CD4-positive, alpha-beta T cell treated with Interleukin-1 beta for 1 hour (primary cell): Measurements from ENCODE around the gene ZNF335.
"Not testable (repeated sequence)": the region's sequence is repeated elsewhere in the genome, so short reads cannot be mapped to it uniquely, and the experiment has no call there.

Experiments used
- DNase-seq, 2 donors: peaks; one replicate each; pipeline ENCODE4 v3.0.0-alpha.2; 2020 to 2022

Gene ZNF335

GRCh38 chr20:46002008-46002407 lies 30.0 kb upstream of the ZNF335 start:
- DNase-seq: no peak

- DNase-seq: no peak
Measured at GRCh38 chr20:46001498-46001897, 29.5 kb upstream of the ZNF335 start.

DNA sequence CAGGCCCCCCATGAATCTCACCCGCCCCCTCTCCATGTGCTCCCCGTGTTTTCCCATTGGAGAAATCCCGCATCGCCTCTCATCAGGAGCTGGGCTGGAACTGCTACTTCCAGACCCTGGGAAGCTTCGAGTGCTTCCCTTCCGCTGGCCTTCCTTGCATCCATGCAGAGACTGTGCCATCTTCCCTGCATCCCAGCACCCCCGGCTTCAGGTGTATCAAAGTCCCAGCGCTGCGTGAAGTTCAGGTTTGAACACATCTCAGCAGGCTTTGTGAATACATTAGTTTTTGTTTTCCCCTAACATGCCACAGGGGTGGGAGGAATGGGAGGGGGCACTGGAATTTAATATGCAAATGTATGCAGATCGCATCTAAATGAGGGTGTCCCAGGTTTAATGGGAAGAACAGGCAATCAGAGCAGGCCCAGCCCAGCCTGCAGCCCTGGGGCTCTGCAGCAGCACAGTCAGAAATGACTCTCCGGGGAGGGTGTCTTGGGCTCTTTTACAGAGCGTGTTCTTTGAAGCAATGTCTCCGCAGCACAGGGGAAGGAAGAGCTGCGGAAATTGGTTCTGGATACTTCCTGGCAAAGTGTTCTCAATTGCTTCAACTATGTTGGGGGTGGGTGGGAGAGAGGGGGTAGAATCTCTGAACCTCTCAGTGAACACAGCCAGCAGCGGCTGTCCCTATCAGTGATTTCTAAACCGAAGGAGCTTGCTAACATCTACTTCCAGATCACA lies 28.4 kb upstream of the ZNF335 start:
- DNase-seq: no peak

- DNase-seq: no peak
Measured at GRCh38 chr20:45999557-46000261, 27.7 kb upstream of the ZNF335 start.

- DNase-seq: peak; percentile 23 to 57
Measured at GRCh38 chr20:45998761-45999160, 26.8 kb upstream of the ZNF335 start.

DNA sequence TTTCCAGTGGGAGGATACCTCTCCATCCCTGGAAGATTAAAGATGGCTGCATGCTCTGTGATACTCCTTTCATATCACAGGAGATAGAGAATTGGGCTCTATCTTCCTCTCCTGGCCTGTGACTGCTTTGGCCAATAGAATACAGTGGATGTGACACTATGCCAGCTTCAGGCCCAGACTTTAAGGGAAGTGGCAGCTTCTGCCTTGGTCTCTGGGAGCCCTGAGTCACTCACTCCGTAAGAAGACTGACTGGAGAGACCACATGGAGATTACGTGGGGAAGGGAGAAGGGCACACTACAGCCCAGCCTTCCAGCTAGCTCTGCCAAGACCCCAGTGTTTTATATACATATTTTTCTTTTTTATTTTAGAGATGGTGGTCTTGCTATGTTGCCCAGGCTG lies 26.3 kb upstream of the ZNF335 start:
- peak in 1 of 2 donors; percentile 61 for DNase-seq

- DNase-seq: no peak
Measured at GRCh38 chr20:45997187-45997586, 25.2 kb upstream of the ZNF335 start.

DNA sequence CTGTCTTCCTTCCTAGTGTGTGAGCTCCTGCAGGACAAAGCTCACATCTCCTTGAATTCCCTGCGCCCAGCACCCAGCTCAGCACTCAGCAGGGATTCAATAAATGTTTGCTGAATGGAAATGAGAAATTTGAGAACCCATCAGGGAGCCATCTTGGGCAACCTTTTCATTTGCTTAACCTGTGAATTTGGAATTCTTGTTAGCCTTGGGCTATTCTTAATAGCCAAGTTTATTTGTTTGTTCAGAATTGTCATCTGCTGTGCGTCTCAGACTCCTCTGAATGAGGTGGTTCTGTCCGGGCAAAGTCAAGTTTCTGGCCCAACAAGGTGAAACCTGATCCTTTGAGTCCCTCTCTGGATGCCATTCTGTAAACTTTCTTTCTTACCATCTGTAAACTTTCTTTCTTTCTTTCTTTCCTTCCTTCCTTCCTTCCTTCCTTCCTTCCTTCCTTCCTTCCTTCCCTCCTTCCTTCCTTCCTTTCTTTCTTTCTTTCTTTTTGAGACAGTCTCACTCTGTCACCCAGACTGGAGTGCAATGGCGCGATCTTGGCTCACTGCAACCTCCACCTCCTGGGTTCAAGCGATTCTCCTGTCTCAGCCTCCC lies 23.6 kb upstream of the ZNF335 start:
- not testable (repeated sequence) for DNase-seq

- DNase-seq: no peak
Measured at GRCh38 chr20:45994761-45995493, 22.9 kb upstream of the ZNF335 start.

DNA sequence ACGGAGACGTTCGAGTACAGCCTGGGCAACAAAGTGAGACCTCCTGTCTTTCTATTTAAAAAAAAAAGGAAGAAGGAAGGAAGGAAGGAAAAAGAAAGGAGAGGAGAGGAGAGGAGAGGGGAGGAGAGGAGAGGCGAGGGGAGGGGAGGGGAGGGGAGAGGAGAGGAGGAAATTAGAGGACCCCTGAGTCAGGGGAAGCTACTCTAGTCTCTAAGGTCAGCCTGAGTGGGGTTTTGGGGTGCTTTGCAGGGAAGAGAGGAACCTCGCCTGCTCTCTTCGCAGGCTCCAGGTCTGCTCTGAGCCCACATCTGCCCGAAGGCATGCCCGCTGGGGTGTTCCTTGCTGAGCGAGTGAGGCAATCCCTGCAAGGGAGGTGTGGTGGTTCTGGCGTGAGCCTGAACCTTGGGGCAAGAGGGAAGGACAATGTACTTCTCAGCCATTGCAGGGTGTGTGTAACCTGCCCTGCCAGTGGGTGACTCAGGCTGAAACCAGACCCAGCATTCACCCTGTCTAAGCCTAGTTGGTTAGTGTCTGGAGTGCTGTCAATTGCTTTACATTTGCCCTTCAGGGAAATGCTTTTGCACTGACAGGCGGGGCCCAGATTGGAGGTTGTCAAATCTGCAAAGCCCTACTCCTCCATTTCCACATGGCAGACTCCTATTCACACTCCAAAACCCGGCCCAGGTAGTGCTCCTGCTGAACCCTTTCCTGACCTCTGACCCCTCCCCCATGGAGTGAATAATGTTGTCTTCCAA lies 21.4 kb upstream of the ZNF335 start:
- peak in 1 of 2 donors; percentile 42 for DNase-seq

GRCh38 chr20:45991616-45992015 lies 19.6 kb upstream of the ZNF335 start:
- DNase-seq: no peak

- DNase-seq: not testable (repeated sequence)
Measured at GRCh38 chr20:45988830-45989229, 16.8 kb upstream of the ZNF335 start.

GRCh38 chr20:45987108-45987780 lies 15.2 kb upstream of the ZNF335 start:
- DNase-seq: peak; percentile 73 to 76

DNA sequence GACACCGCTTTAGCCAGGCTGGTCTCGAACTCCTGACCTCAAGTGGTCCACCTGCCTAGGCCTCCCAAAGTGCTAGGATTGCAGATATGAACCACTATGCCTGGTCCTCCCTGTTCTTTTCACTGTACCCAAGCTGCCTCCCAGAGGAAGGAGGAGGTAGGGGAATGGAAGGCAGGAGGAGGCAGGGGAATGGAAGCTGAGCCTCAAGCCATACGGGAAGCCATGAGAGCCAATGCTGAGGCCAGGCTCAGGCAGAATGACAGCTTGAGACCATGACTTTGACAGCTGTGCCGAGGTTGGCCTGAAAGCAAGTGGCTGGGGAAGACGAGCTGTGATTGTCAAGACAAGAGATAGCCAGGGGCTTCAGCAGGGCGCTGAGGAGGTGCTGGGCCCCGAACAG lies 13.6 kb upstream of the ZNF335 start:
- DNase-seq: no peak

GRCh38 chr20:45983279-45983743 lies 11.3 kb upstream of the ZNF335 start:
- DNase-seq: no peak

DNA sequence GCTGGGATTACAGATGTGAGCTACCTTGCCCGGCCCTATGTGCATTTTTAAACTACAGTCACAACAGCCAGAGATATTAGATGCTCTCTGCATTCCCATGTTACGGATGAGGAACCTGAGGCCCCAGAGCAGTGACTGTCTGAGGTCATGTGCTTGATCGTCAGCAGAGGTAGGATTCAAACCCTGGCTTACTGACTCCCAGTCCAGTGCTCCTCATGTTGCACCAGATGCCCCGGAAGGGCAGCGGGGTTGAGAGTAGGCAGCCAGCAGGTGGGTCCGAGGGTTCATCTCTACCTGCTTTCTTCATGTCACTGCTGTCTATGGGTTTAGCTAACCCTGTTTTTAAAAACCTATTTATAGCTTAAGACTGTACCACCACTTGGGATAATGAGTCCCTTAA lies 9.3 kb upstream of the ZNF335 start:
- DNase-seq: no peak

DNA sequence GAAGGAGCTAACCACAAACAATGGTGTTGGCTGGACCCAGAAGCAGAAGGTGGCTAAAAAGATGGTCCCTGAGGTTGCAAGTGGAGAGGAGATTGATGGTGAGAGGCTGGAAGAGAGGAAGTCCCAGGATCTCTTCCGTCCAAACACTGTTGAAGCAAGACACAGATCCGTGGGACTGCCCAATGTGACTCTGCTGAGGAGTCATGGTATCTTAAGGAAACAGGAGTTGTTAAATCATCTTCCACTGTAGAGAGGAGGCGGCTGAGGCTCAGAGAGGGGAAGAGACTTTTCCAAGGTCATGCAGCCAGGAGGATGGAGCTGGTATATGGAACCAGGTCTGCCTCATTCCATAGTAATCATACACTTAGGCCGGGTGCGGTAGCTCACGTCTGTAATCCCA lies 4.1 kb upstream of the ZNF335 start:
- no peak for DNase-seq

- DNase-seq: no peak
Measured at GRCh38 chr20:45975686-45976085, 3.7 kb upstream of the ZNF335 start.

DNA sequence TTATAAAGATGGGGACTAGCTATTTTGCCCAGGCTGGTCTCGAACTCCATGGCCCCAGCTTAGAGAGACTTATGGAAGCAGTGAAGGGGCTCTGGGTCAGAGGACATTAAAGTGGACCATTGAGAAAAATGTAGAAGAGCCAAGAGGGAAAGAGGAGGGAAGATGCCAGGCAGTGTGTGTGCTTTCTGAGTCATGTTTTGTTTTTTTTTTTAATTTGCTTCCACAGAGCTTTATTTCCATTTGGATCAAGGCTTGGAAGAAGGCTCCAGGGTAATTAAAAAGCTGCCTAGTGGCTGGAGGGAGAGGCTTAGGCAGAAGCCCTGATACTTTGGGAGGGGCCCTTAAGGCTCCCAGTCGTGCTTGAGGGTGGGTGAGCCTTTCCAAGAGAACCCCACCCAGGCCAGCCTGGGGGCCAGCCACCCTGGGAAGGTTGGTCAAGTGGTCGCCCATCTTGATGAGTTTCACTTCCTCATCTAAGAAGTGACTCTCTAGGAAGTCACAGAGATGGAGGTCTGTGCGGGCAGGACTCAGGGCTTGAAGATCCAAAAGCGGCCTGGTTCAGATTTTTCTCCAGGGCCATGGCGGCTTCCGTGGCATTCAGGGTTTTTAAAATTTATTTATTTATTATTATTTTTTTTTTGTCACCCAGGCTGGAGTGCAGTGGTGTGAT lies 3.0 kb upstream of the ZNF335 start:
- DNase-seq: no peak

- no peak for DNase-seq
Measured at GRCh38 chr20:45972500-45973183, 639 bp upstream of the ZNF335 start.

DNA sequence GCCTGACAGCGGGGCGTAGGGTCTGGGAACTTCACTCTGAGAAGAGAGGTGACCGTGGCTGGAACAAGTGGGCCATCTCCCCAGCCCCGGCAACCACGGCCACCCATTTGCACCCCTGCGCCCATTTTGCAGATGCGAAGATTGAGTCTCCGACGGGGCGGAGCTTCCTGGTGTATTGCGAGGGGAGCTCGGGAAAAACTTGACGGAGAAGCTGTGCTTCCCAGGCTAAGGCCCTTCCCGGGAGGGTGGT lies 653 bp downstream of the ZNF335 start:
- DNase-seq: no peak
